GM18873 (cell line): ENCODE measurements around the gene SVOP.

Source experiments
- ATAC-seq: cut with Tn5 transposase; IDR thresholded peaks from one replicate; pipeline ENCODE4 v1.9.1; 2021; ENCODE audit warnings: mild to moderate bottlenecking, moderate library complexity, moderate number of reproducible peaks; ENCODE audit not compliant: unreplicated experiment, low FRiP score

The SVOP gene

GRCh38 chr12:108980831-108981618, 39.8 kb downstream of the SVOP start:
- ATAC-seq: no peak

- ATAC-seq: no peak
These were observed 43.5 kb downstream of the SVOP start for GRCh38 chr12:108977360-108977759.

GRCh38 chr12:108975024-108975593, 45.8 kb downstream of the SVOP start:
- no peak for ATAC-seq

- no peak for ATAC-seq
These were observed 47.2 kb downstream of the SVOP start for GRCh38 chr12:108973629-108974152.

- no peak for ATAC-seq
These were observed 48.5 kb downstream of the SVOP start for GRCh38 chr12:108972358-108972757.

- no peak for ATAC-seq
These were observed 51.2 kb downstream of the SVOP start for GRCh38 chr12:108969622-108970021.

- no peak for ATAC-seq
These were observed 52.9 kb downstream of the SVOP start for GRCh38 chr12:108967869-108968540.

GRCh38 chr12:108966378-108967151, 54.3 kb downstream of the SVOP start:
- ATAC-seq: no peak

GRCh38 chr12:108965886-108966285, 55.0 kb downstream of the SVOP start:
- no peak for ATAC-seq

GRCh38 chr12:108964371-108965352, 56.2 kb downstream of the SVOP start:
- no peak for ATAC-seq

GRCh38 chr12:108962256-108962655, 58.6 kb downstream of the SVOP start:
- no peak for ATAC-seq

GRCh38 chr12:108959748-108960655, 60.9 kb downstream of the SVOP start:
- no peak for ATAC-seq

- ATAC-seq: no peak
These were observed 65.5 kb downstream of the SVOP start for GRCh38 chr12:108955225-108955835.

GRCh38 chr12:108950991-108951739, 69.7 kb downstream of the SVOP start:
- ATAC-seq: no peak

GRCh38 chr12:108949976-108950375, 70.9 kb downstream of the SVOP start:
- no peak for ATAC-seq

GRCh38 chr12:108948367-108948766, 72.5 kb downstream of the SVOP start:
- ATAC-seq: no peak

GRCh38 chr12:108947097-108947496, 73.8 kb downstream of the SVOP start:
- no peak for ATAC-seq
